B cell (primary cell): ENCODE data around the gene TMEM263. TPM values are rescaled to one million over a fixed set of nuclear protein-coding genes. Genes with fewer than 3 reads are reported as not detected.

Experiments
- ATAC-seq: fragments of 200-7000 bp; cut with Tn5 transposase; one replicate; pipeline ENCODE4 v1.10.0; 2021; ENCODE audit warnings: low read depth, mild to moderate bottlenecking, moderate number of reproducible peaks, moderate library complexity
- CTCF ChIA-PET: fragments of 350-600 bp; sonication (Branson Sonifier 250); formaldehyde crosslinking; loops from one replicate; lab custom pipeline; 2021; ENCODE audit warnings: antibody characterized with exemption, inconsistent platforms; lab: Charles Lee
- POLR2A ChIA-PET: fragments of 350-600 bp; sonication (Branson Sonifier 250); formaldehyde crosslinking; loops from one replicate; lab custom pipeline; 2021; ENCODE audit warnings: antibody characterized with exemption; lab: Charles Lee
- DNase-seq: peaks from one replicate; pipeline ENCODE4 v3.0.0; 2013
- H2AFZ ChIP-seq: 2 replicates; pipeline ENCODE4 v1.6.1; 2012; ENCODE audit warnings: mild to moderate bottlenecking, low read depth, low read length; ENCODE audit not compliant: insufficient read depth, poor library complexity, severe bottlenecking
- H3K27ac ChIP-seq, 2 donors: 1 replicate in 1 of 2; 2 replicates in 1 of 2; pipeline ENCODE4 v1.5.1; 2012 to 2013; ENCODE audit warnings: low read length in 2 of 2, mild to moderate bottlenecking in 2 of 2, moderate library complexity in 1 of 2
- H3K27me3 ChIP-seq, 4 experiments: fragments of 200-600 bp in 1 of 4; sonication (generic) in 1 of 4; replicated peaks in 1 of 4; 1 replicate in 2 of 4; 2 replicates in 2 of 4; pipeline versions ENCODE4 v1.6.1 to v1.7.0; 2013 to 2016; ENCODE audit warnings: low read length in 3 of 4, mild to moderate bottlenecking in 2 of 4, mixed read lengths in 1 of 4, moderate library complexity in 1 of 4; ENCODE audit not compliant: insufficient read depth in 4 of 4, control insufficient read depth in 3 of 4; ENCODE audit errors: control extremely low read depth in 1 of 4
- H3K36me3 ChIP-seq, 2 experiments: replicated peaks in 1 of 2; 1 replicate in 1 of 2; 2 replicates in 1 of 2; pipeline versions ENCODE4 v1.6.1 to v1.7.1; 2013; ENCODE audit warnings: low read length in 1 of 2; ENCODE audit not compliant: insufficient read depth in 2 of 2, control insufficient read depth in 1 of 2; ENCODE audit errors: control extremely low read depth in 1 of 2, extremely low read depth in 1 of 2
- H3K4me1 ChIP-seq, 2 donors: fragments of 200-600 bp in 1 of 2; sonication (generic) in 1 of 2; 1 replicate in 1 of 2; 2 replicates in 1 of 2; pipeline versions ENCODE4 v1.5.1 to v1.6.1; 2013 to 2017; ENCODE audit warnings: low read length in 2 of 2; ENCODE audit not compliant: control insufficient read depth in 2 of 2, insufficient read depth in 2 of 2
- H3K4me2 ChIP-seq: replicated peaks from 2 replicates; pipeline ENCODE3; 2012; ENCODE audit warnings: mild to moderate bottlenecking, low read depth, low read length; ENCODE audit not compliant: poor library complexity, severe bottlenecking
- H3K4me3 ChIP-seq, 5 experiments: fragments of 200-600 bp in 1 of 5; sonication (generic) in 1 of 5; 1 replicate in 3 of 5; 2 replicates in 2 of 5; pipeline versions ENCODE4 v1.5.1 to v1.7.0; 2011 to 2016; ENCODE audit warnings: low read length in 4 of 5, mild to moderate bottlenecking in 4 of 5, low read depth in 2 of 5, control low read depth in 1 of 5, moderate library complexity in 1 of 5; ENCODE audit not compliant: insufficient read depth in 1 of 5; ENCODE audit errors: control extremely low read depth in 1 of 5, extremely low read depth in 1 of 5
- H3K79me2 ChIP-seq: fragments of 200-600 bp; sonication (generic); one replicate; pipeline ENCODE4 v1.6.0; 2016; ENCODE audit warnings: low read length; ENCODE audit not compliant: control insufficient read depth, insufficient read depth
- H3K9ac ChIP-seq: fragments of 200-600 bp; sonication (generic); 2 replicates; pipeline ENCODE4 v1.6.1; 2017; ENCODE audit warnings: mild to moderate bottlenecking, low read length, moderate library complexity
- H3K9me3 ChIP-seq, 3 donors: one replicate each; pipeline versions ENCODE4 v1.6.1 to v1.7.1; 2013; ENCODE audit warnings: low read length in 2 of 3; ENCODE audit not compliant: control insufficient read depth in 2 of 3, insufficient read depth in 1 of 3; ENCODE audit errors: control extremely low read depth in 1 of 3
- H4K20me1 ChIP-seq: 2 replicates; pipeline ENCODE4 v1.6.0; 2012; ENCODE audit warnings: mild to moderate bottlenecking, low read length; ENCODE audit not compliant: insufficient read depth, control insufficient read depth, poor library complexity, severe bottlenecking
- H3K27ac Mint-ChIP-seq: one replicate; pipeline ENCODE4 v1.8.0; 2021; ENCODE audit warnings: mixed read lengths
- H3K27me3 Mint-ChIP-seq: one replicate; pipeline ENCODE4 v1.8.0; 2021; ENCODE audit warnings: mixed read lengths
- H3K4me1 Mint-ChIP-seq: one replicate; pipeline ENCODE4 v1.8.0; 2021; ENCODE audit warnings: mixed read lengths
- H3K4me3 Mint-ChIP-seq: one replicate; pipeline ENCODE4 v1.8.0; 2021; ENCODE audit warnings: mixed read lengths
- H3K9me3 Mint-ChIP-seq: one replicate; pipeline ENCODE4 v1.8.0; 2022; ENCODE audit warnings: mixed read lengths; ENCODE audit not compliant: insufficient read depth
- CTCF ChIP-seq: fragments of 200-600 bp; IDR thresholded peaks from one replicate; pipeline ENCODE4 v1.8.0; 2022; ENCODE audit warnings: antibody characterized with exemption, mild to moderate bottlenecking
- EZH2 ChIP-seq: IDR thresholded peaks from 2 replicates; pipeline ENCODE4 v1.6.1; 2012; ENCODE audit warnings: borderline replicate concordance, low read depth, mild to moderate bottlenecking, moderate library complexity, low read length; ENCODE audit not compliant: insufficient read depth, poor library complexity, severe bottlenecking
- WGBS: methylation state at CpG from one replicate; pipeline ENCODE4 v1.1.5; 2013; ENCODE audit warnings: missing lambda C conversion rate; ENCODE audit not compliant: insufficient coverage; 5-methylcytosine and 5-hydroxymethylcytosine counted together
- intact Hi-C: fragments of 100-400 bp; cut with micrococcal nuclease; formaldehyde crosslinking; loops from one replicate; pipeline ENCODE4 v1.10.0; 2022
- polyA plus RNA-seq: library from polyadenylated mRNA; depleted of rRNA; stranded (reverse); fragments of >200 nt; gene quantifications from 2 replicates; pipeline ENCODE4 v1.2.3, GENCODE V29; 2012
- total RNA-seq, 2 donors: library from RNA; stranded (reverse); fragments of 120-200 nt in 1 of 2; gene quantifications; 1 replicate in 1 of 2; 2 replicates in 1 of 2; pipeline versions ENCODE4 v1.2.3 to v1.2.4, GENCODE V29; 2013 to 2022

The TMEM263 gene
- total and polyA plus RNA-seq, 2 donors (not counting 1 experiment from before 2014, with no cell fraction given): 4.8 to 23.5 TPM

- no peaks in the 10 kb centered on the region for H3K79me2 ChIP-seq
- TF ChIP-seq CTCF: no peak
- no peak for TF ChIP-seq EZH2
- H2AFZ ChIP-seq: no peak overlapping the region
- peaks cover 86% of the 10 kb centered on the region for H3K27me3 Mint-ChIP-seq
- H3K4me1 ChIP-seq: peaks cover 0 to 23% of the 10 kb centered on the region in 2 donors
- ChIA-PET POLR2A (no interaction called here), CTCF (interaction anchor here (0.7 to 3.9 kb wide), 4 partner anchors 11 to 531 kb away, joined by 4 to 36 read pairs (median 7); no protein-coding TSS in a partner anchor)
- DNase-seq (no peak), ATAC-seq (no peak)
- H3K27me3 ChIP-seq: peaks cover 7 to 86% (median 78%) of the 10 kb centered on the region in 4 experiments
- H3K36me3 ChIP-seq: no peaks in the 10 kb centered on the region
- no peak overlapping the region for H3K9ac ChIP-seq
- 35% methylated on average over 5 of the region's 7 CpGs for WGBS
- H3K9me3 Mint-ChIP-seq: no peaks in the 10 kb centered on the region
- peaks cover 0 to 10% (median 0%) of the 10 kb centered on the region in 3 donors for H3K9me3 ChIP-seq
- H3K4me3 ChIP-seq: no peak overlapping the region
- H3K4me1 Mint-ChIP-seq: no peaks in the 10 kb centered on the region
- no peak overlapping the region for H3K4me2 ChIP-seq
- H4K20me1 ChIP-seq: no peaks in the 10 kb centered on the region
- intact Hi-C loops: no loop called here
- H3K27ac ChIP-seq: no peak overlapping the region
- H3K4me3 Mint-ChIP-seq: no peak overlapping the region
- no peak overlapping the region for H3K27ac Mint-ChIP-seq
These were observed 38.2 kb upstream of the TMEM263 start for GRCh38 chr12:106917503-106917902.

DNA sequence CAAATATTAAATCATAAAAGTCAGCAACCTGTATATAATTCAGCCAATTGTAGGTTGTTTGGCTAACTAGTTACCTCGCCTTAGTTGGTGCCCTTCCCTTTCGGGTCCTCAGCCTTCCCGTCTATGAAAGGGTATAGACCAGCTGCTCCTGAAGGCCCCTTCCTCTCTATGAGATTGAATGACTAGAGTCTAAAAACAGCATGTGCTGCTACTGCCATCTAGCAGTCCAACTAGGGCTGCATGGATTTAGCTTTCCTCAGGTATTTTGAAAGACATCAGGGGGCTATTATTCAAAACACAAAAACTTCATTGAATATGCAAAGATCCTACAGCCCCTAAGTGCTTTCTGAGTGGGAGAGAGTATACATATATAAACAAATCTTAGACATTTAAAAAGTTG is 37.0 kb upstream of the TMEM263 start:
- ChIA-PET CTCF (interaction anchor here (0.6 to 3.9 kb wide), 10 partner anchors 8 to 562 kb away, joined by 3 to 39 read pairs (median 5); partner anchors contain the start of gene POLR3B), POLR2A (no interaction called here)
- no peak for ATAC-seq
- H3K4me1 ChIP-seq: peaks cover 0 to 23% of the 10 kb centered on the region in 2 donors
- no peaks in the 10 kb centered on the region for H3K79me2 ChIP-seq
- H3K27ac ChIP-seq: no peak overlapping the region
- H3K27me3 ChIP-seq: peaks cover 7 to 81% (median 74%) of the 10 kb centered on the region in 4 experiments
- H3K36me3 ChIP-seq: no peaks in the 10 kb centered on the region
- intact Hi-C loops: no loop called here
- no CpG with 5 or more reads among the region's 3 CpGs for WGBS
- H3K4me3 ChIP-seq: no peak overlapping the region
- no peak overlapping the region for H3K27ac Mint-ChIP-seq
- H4K20me1 ChIP-seq: no peaks in the 10 kb centered on the region
- H3K4me2 ChIP-seq: no peak overlapping the region
- H3K9me3 Mint-ChIP-seq: peaks cover 7% of the 10 kb centered on the region
- DNase-seq: no peak
- H3K9me3 ChIP-seq: peaks cover 3 to 5% (median 5%) of the 10 kb centered on the region in 3 donors
- H3K4me1 Mint-ChIP-seq: no peaks in the 10 kb centered on the region
- H3K9ac ChIP-seq: no peak overlapping the region
- TF ChIP-seq CTCF (no peak), EZH2 (no peak)
- H3K27me3 Mint-ChIP-seq: peaks cover 87% of the 10 kb centered on the region
- H3K4me3 Mint-ChIP-seq: no peak overlapping the region
- no peak overlapping the region for H2AFZ ChIP-seq
